DND-41 (cell line): ENCODE measurements around the gene DNAJC6.

Experiments used
- ATAC-seq: fragments of 200-7000 bp; cut with Tn5 transposase; 3 replicates; pipeline ENCODE4 v1.9.1; 2021; ENCODE audit warnings: low read depth; ENCODE audit not compliant: insufficient read depth
- DNase-seq: peaks from one replicate; pipeline ENCODE4 v3.0.0-alpha.2; 2020
- H2AFZ ChIP-seq: 2 replicates; pipeline ENCODE4 v1.6.0; 2012; ENCODE audit warnings: low read depth, low read length
- H3K27ac ChIP-seq: 2 replicates; pipeline ENCODE4 v1.5.1; 2012; ENCODE audit warnings: low read length, inconsistent platforms
- H3K27me3 ChIP-seq: fragments of 200-600 bp; sonication (generic); 2 replicates; pipeline ENCODE4 v1.6.0; 2012; ENCODE audit warnings: low read length, mild to moderate bottlenecking, inconsistent platforms; ENCODE audit not compliant: insufficient read depth, poor library complexity
- H3K36me3 ChIP-seq: 2 replicates; pipeline ENCODE4 v1.5.1; 2012; ENCODE audit warnings: low read length, inconsistent platforms; ENCODE audit not compliant: insufficient read depth
- H3K4me1 ChIP-seq: 2 replicates; pipeline ENCODE4 v1.5.1; 2012; ENCODE audit warnings: mild to moderate bottlenecking, low read length; ENCODE audit not compliant: insufficient read depth
- H3K4me2 ChIP-seq: 2 replicates; pipeline ENCODE4 v1.6.0; 2012; ENCODE audit warnings: mild to moderate bottlenecking, moderate library complexity, low read length, inconsistent platforms; ENCODE audit not compliant: insufficient read depth
- H3K4me3 ChIP-seq, 2 experiments: fragments of 200-600 bp in 1 of 2; shearing (Covaris generic) in 1 of 2; 2 replicates each; pipeline ENCODE4 v1.5.1; 2012 to 2016; ENCODE audit warnings: inconsistent platforms in 2 of 2, low read length in 2 of 2, mild to moderate bottlenecking in 2 of 2, low read depth in 1 of 2, moderate library complexity in 1 of 2
- H3K79me2 ChIP-seq: 2 replicates; pipeline ENCODE4 v1.6.0; 2012; ENCODE audit warnings: low read length, inconsistent platforms; ENCODE audit not compliant: insufficient read depth
- H3K9ac ChIP-seq: 2 replicates; pipeline ENCODE4 v1.6.0; 2012; ENCODE audit warnings: low read depth, mild to moderate bottlenecking, inconsistent platforms, low read length, moderate library complexity
- H3K9me3 ChIP-seq: 2 replicates; pipeline ENCODE4 v1.5.1; 2012; ENCODE audit warnings: low read length, moderate library complexity, mild to moderate bottlenecking, inconsistent platforms; ENCODE audit not compliant: insufficient read depth, severe bottlenecking
- H4K20me1 ChIP-seq: 2 replicates; pipeline ENCODE4 v1.6.0; 2012; ENCODE audit warnings: low read length; ENCODE audit not compliant: insufficient read depth
- EZH2 ChIP-seq: IDR thresholded peaks from 3 replicates; pipeline ENCODE4 v1.6.1; 2012; ENCODE audit warnings: borderline replicate concordance, low read depth, mild to moderate bottlenecking, moderate library complexity, low read length, inconsistent platforms; ENCODE audit not compliant: severe bottlenecking
- TF ChIP-seq, protein P1 (sequence below): IDR thresholded peaks from 2 replicates; pipeline ENCODE4 v1.5.1; 2012; ENCODE audit warnings: borderline replicate concordance, low read length, moderate library complexity, mild to moderate bottlenecking; ENCODE audit not compliant: poor library complexity, severe bottlenecking; ENCODE audit errors: extremely low read depth

DNAJC6 gene

DNA sequence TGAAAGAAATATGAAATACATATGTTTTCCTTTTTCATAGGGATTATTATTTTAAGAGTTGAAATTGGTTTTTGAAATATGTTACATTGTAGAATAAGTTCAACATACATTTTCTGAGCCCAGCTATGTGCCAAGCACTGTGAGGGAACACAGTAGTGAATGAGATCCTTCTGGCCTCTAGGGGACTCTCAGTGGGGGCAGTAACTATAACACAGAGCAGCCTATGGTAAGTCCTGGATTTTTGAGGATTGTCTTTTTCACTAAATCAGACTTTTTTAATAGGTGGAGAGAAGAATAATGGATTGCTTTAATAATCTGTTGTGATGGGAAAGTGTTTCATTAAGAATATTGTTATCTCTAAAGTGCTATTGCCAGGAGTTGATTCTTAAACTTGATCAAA, 2.4 kb downstream of the DNAJC6 start:
- Histone ChIP-seq H3K4me2 (no peak overlapping the region), H3K79me2 (no peaks in the 10 kb centered on the region), H3K27me3 (no peaks in the 10 kb centered on the region), H4K20me1 (no peaks in the 10 kb centered on the region; the same call in 1 of the 2 replicates), H2AFZ (no peak overlapping the region), H3K4me1 (no peaks in the 10 kb centered on the region), H3K27ac (no peak overlapping the region), H3K36me3 (no peaks in the 10 kb centered on the region), H3K4me3 (no peak overlapping the region), H3K9ac (no peak overlapping the region), H3K9me3 (no peaks in the 10 kb centered on the region)
- DNase-seq: no peak
- TF ChIP-seq EZH2: no peak
- TF ChIP-seq, protein P1, sequence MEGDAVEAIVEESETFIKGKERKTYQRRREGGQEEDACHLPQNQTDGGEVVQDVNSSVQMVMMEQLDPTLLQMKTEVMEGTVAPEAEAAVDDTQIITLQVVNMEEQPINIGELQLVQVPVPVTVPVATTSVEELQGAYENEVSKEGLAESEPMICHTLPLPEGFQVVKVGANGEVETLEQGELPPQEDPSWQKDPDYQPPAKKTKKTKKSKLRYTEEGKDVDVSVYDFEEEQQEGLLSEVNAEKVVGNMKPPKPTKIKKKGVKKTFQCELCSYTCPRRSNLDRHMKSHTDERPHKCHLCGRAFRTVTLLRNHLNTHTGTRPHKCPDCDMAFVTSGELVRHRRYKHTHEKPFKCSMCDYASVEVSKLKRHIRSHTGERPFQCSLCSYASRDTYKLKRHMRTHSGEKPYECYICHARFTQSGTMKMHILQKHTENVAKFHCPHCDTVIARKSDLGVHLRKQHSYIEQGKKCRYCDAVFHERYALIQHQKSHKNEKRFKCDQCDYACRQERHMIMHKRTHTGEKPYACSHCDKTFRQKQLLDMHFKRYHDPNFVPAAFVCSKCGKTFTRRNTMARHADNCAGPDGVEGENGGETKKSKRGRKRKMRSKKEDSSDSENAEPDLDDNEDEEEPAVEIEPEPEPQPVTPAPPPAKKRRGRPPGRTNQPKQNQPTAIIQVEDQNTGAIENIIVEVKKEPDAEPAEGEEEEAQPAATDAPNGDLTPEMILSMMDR: no peak
- no peak for ATAC-seq

DNA sequence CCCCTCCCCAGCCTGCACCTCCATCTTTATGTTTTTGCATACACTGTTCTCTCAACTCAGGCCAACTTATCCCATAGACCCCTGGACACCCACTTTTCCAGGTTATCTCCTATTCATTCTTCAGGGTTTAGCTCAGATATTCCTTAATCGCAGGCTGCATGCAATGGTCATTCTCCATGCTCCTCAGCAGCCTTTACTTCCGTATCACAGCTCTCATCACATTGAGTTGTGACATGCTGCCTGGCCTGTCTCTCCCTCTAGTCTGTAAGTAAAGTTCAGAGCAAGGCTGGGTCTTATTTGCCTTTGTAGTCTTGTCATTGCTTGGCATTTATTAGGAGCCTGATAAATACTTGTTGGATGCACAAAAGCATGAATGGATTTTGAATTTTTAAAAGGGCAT, 6.9 kb downstream of the DNAJC6 start:
- ATAC-seq (no peak), DNase-seq (no peak)
- H2AFZ ChIP-seq: no peak overlapping the region
- no peaks in the 10 kb centered on the region for H3K4me1 ChIP-seq
- H3K27ac ChIP-seq: no peak overlapping the region
- no peak overlapping the region for H3K4me2 ChIP-seq
- peaks cover 2% of the 10 kb centered on the region for H3K9me3 ChIP-seq
- no peak overlapping the region for H3K4me3 ChIP-seq
- no peaks in the 10 kb centered on the region for H3K79me2 ChIP-seq
- H4K20me1 ChIP-seq: no peaks in the 10 kb centered on the region; the same call in 1 of the 2 replicates
- H3K36me3 ChIP-seq: no peaks in the 10 kb centered on the region
- TF ChIP-seq, protein P1: no peak
- no peak for TF ChIP-seq EZH2
- H3K27me3 ChIP-seq: no peaks in the 10 kb centered on the region
- H3K9ac ChIP-seq: no peak overlapping the region

DNA sequence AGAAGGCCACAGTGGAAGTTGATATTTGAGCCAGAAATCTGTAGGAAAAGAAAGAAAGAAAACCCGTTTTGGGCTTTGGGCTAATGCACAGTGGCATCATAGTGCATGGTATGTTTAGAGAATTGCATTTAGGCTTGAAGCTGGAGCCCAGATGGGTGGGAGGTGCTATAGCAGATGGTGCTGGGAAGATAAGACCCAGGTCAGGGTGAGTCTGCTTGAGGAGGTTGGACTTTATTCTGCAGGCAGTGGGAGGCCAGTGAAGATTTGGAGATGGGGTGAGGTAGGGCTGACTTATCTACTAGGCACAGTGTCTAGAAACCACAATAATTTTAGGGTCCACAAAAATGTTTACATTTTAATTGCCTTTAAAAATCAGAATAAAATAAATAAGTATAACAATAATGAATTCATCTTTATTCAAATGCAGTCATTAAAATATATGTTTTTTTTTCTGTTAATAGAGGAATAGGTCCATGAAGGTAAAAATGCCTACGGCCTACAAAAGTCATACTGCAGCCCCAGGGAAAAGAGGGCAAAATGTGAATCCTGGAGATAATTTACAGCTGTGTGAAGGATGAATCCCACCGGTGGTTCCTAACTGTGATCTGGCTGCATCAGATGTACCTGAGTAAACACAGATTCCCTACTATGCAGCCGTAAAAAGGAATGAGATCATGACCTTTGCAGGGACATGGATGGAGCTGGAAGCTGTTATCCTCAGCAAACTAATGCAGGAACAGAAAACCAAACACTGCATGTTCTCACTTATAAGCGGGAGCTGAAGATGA, 8.7 kb downstream of the DNAJC6 start:
- peaks cover 2% of the 10 kb centered on the region for H3K9me3 ChIP-seq
- no peak overlapping the region for H3K27ac ChIP-seq
- H3K27me3 ChIP-seq: no peaks in the 10 kb centered on the region
- TF ChIP-seq EZH2: no peak
- TF ChIP-seq, protein P1: no peak
- H3K4me3 ChIP-seq: no peak overlapping the region
- no peaks in the 10 kb centered on the region for H3K36me3 ChIP-seq
- H2AFZ ChIP-seq: no peak overlapping the region
- H4K20me1 ChIP-seq: no peaks in the 10 kb centered on the region
- ATAC-seq (no peak), DNase-seq (no peak)
- H3K79me2 ChIP-seq: no peaks in the 10 kb centered on the region
- H3K9ac ChIP-seq: no peak overlapping the region
- H3K4me1 ChIP-seq: no peaks in the 10 kb centered on the region
- H3K4me2 ChIP-seq: no peak overlapping the region
